Tibial artery (tissue), 4 donors: ENCODE data around the gene SEL1L3.

Experiments used
- DNase-seq, 2 donors: peaks; one replicate each; pipeline ENCODE4 v3.0.0-alpha.2; 2019
- H3K27ac ChIP-seq, 2 donors: fragments of 200-600 bp; sonication (generic) in 1 of 2; 1 replicate in 1 of 2; 2 replicates in 1 of 2; pipeline ENCODE4 v1.5.1; 2018 to 2019; ENCODE audit warnings: mild to moderate bottlenecking in 1 of 2
- H3K27me3 ChIP-seq, 2 donors: fragments of 200-600 bp; sonication (generic) in 1 of 2; one replicate each; pipeline versions ENCODE4 v1.5.1 to v1.6.0; 2016 to 2019
- H3K36me3 ChIP-seq, 3 donors: fragments of 200-600 bp; sonication (generic) in 2 of 3; one replicate each; pipeline ENCODE4 v1.5.1; 2016 to 2019; ENCODE audit warnings: mild to moderate bottlenecking in 2 of 3
- H3K4me1 ChIP-seq, 4 donors: fragments of 200-600 bp; sonication (generic) in 2 of 4; 1 replicate in 3 of 4; 2 replicates in 1 of 4; pipeline ENCODE4 v1.5.1; 2016 to 2019
- H3K4me3 ChIP-seq, 2 donors: fragments of 200-600 bp; sonication (generic) in 1 of 2; 1 replicate in 1 of 2; 2 replicates in 1 of 2; pipeline ENCODE4 v1.5.1; 2018 to 2019; ENCODE audit warnings: mild to moderate bottlenecking in 2 of 2
- H3K9me3 ChIP-seq, 3 donors: fragments of 200-600 bp; sonication (generic) in 1 of 3; one replicate each; pipeline ENCODE4 v1.5.1; 2016 to 2019
- CTCF ChIP-seq, 2 experiments: fragments of 200-600 bp in 1 of 2; fragments of 450-650 bp in 1 of 2; IDR thresholded peaks; one replicate each; pipeline ENCODE4 v1.5.1; 2017 to 2019; ENCODE audit warnings: antibody characterized with exemption in 2 of 2, mild to moderate bottlenecking in 1 of 2, moderate library complexity in 1 of 2
- intact Hi-C: fragments of 100-400 bp; cut with DNase I; formaldehyde crosslinking; loops from one replicate; pipeline ENCODE4 v1.15.0; 2023; ENCODE audit warnings: low total_unique reads

The SEL1L3 gene

GRCh38 chr4:25844961-25845712 is 17.7 kb downstream of the SEL1L3 start:
- Histone ChIP-seq H3K9me3 (no peaks in the 10 kb centered on the region), H3K36me3 (no peaks in the 10 kb centered on the region), H3K27ac (no peak overlapping the region), H3K4me3 (no peak overlapping the region), H3K4me1 (no peaks in the 10 kb centered on the region), H3K27me3 (peaks cover 0 to 10% of the 10 kb centered on the region in 2 donors)
- intact Hi-C loops = no loop called here
- TF ChIP-seq CTCF (IDR thresholded peaks at IDR 0.05) = no peak
- no peak for DNase-seq

DNA sequence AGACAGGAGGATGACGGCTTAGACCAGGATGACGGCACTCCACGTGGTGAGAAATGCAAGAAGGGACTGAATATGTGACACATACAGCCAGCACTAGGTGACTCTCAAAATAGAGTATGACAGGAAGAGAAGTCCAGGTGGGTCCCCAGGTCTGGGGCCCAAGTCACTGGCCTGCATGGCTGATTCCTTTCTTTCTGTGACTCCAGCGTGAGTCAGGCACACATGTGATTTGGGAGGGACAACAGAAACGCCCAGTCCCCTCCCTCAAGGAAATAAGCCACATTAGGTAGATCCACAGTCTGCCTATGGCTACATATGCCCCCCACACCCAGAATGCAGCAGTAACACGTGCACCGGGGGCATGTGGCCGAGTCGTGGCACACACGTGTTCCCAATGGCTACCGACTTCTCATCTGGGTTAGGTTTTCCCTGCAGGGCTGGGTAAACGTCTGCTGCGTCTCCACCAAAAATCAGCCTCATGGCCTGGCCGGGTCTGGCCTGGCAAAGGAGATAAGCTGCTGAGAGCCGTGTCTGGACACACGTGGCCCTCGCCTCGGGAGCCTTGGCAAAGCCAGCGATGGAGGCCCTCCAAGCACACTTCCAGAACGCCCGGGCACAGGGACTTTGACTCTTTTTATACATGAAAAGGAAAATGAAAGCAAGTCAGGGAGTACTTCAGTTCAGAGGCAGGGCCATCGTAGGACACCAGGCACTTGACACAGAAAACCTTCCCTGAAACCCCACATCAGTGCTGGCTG is 19.3 kb downstream of the SEL1L3 start:
- Histone ChIP-seq H3K4me1 (no peaks in the 10 kb centered on the region), H3K4me3 (no peak overlapping the region), H3K36me3 (no peaks in the 10 kb centered on the region), H3K27me3 (peaks cover 0 to 10% of the 10 kb centered on the region in 2 donors), H3K27ac (no peak overlapping the region), H3K9me3 (no peaks in the 10 kb centered on the region)
- TF ChIP-seq CTCF (IDR thresholded peaks at IDR 0.05) = no peak
- intact Hi-C loops = no loop called here
- no peak for DNase-seq

- Histone ChIP-seq H3K27me3 (peaks cover 0 to 10% of the 10 kb centered on the region in 2 donors), H3K4me1 (no peaks in the 10 kb centered on the region), H3K36me3 (no peaks in the 10 kb centered on the region), H3K4me3 (no peak overlapping the region), H3K9me3 (no peaks in the 10 kb centered on the region), H3K27ac (no peak overlapping the region)
- no peak for TF ChIP-seq CTCF (IDR thresholded peaks at IDR 0.05)
- intact Hi-C loops = no loop called here
- DNase-seq = no peak
Observed at GRCh38 chr4:25842229-25842845, 20.5 kb downstream of the SEL1L3 start.

DNA sequence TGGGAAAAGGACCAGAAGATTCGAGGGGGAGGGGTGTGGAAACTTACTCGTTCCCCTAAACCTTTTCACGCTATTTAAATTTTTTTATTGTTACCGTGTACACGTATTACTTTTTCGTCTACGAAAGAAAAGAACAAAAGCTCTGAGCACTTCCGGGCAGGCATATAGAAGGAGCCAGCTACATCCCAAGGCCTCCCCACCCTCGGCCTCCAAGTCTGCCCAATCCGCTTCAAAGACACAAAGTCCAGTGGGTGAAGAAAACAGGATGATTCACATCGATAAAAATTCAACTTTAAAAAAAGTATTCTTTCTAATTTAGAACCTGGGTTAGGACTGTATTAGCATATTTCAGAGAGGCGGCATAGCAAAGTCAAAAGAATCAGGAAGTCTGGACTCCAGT is 23.1 kb downstream of the SEL1L3 start:
- no peak overlapping the region for H3K27ac ChIP-seq
- no peak overlapping the region for H3K4me3 ChIP-seq
- H3K36me3 ChIP-seq = no peaks in the 10 kb centered on the region
- peaks cover 0 to 7% of the 10 kb centered on the region in 2 donors for H3K27me3 ChIP-seq
- intact Hi-C loops = no loop called here
- no peak for TF ChIP-seq CTCF (IDR thresholded peaks at IDR 0.05)
- H3K9me3 ChIP-seq = no peaks in the 10 kb centered on the region
- no peak for DNase-seq
- no peaks in the 10 kb centered on the region for H3K4me1 ChIP-seq

DNA sequence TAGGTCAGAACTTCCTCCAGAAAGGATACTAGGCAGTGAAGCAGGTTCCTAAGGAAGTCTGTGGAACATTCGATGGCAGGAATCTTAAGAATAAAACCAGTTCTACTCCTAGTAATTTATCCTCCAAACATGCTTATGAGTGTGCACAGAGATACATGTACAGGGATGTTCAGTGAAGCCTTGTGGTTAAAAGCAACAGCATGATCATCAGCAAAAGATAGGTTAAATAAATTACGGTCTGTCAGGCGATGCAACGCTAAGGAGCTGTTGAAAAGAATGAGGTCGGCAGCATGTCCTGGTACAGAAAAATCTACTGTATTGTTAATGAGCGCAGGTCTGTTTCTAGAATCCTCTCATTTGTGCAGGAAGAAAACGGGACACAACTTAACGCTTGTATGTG is 23.6 kb downstream of the SEL1L3 start:
- Histone ChIP-seq H3K36me3 (no peaks in the 10 kb centered on the region), H3K4me3 (no peak overlapping the region), H3K27ac (no peak overlapping the region), H3K27me3 (peaks cover 0 to 7% of the 10 kb centered on the region in 2 donors), H3K4me1 (no peaks in the 10 kb centered on the region), H3K9me3 (no peaks in the 10 kb centered on the region)
- no peak for DNase-seq
- no peak for TF ChIP-seq CTCF (IDR thresholded peaks at IDR 0.05)
- intact Hi-C loops = no loop called here
